PC-9 (cell line): ENCODE data around the gene ORC3.

Experiments
- CTCF ChIP-seq: fragments of 200-600 bp; sonication (generic); conservative IDR thresholded peaks from 2 replicates; pipeline ENCODE4 v1.6.1; 2017; ENCODE audit warnings: mixed run types, antibody characterized with exemption, mild to moderate bottlenecking, moderate library complexity
- EZH2 ChIP-seq: fragments of 200-600 bp; sonication (generic); IDR thresholded peaks from 2 replicates; pipeline ENCODE4 v1.8.0; 2017; ENCODE audit warnings: antibody characterized with exemption, low read depth

- TF ChIP-seq CTCF (no peak), EZH2 (no peak)
These were observed 112.0 kb downstream of the ORC3 start, which contains the start of gene AKIRIN2 for GRCh38 chr6:87701676-87702588.
